ENCODE data around the gene PKP3. TPM values are rescaled to one million over a fixed set of nuclear protein-coding genes. Genes with fewer than 3 reads are reported as not detected.
"Not testable (repeated sequence)": the region's sequence is repeated elsewhere in the genome, so short reads cannot be mapped to it uniquely, and the experiment has no call there.

Gene PKP3
- polyA plus RNA-seq, 4 donors = 72.5 to 152 (median 111) TPM

GRCh38 chr11:359181-359714 lies 34.8 kb upstream of the PKP3 start:
- H3K27me3 ChIP-seq (ENCODE audit: control insufficient read depth in 3 of 3, insufficient read depth in 3 of 3, low read length in 3 of 3) = peaks cover 0 to 4% (median 0%) of the 10 kb centered on the region in 3 donors
- H3K36me3 ChIP-seq (ENCODE audit: control insufficient read depth in 3 of 3, insufficient read depth in 2 of 3, low read depth in 1 of 3, low read length in 3 of 3) = no peaks in the 10 kb centered on the region
- no peak overlapping the region for H3K27ac ChIP-seq (ENCODE audit: low read depth in 1 of 3, low read length in 2 of 3)
- peaks cover 0 to 8% (median 3%) of the 10 kb centered on the region in 3 donors for H3K4me1 ChIP-seq (ENCODE audit: control insufficient read depth in 3 of 3, insufficient read depth in 2 of 3, low read depth in 1 of 3, low read length in 2 of 3)
- H3K9me3 ChIP-seq (ENCODE audit: control insufficient read depth in 2 of 2, insufficient read depth in 1 of 2, low read depth in 1 of 2, low read length in 1 of 2) = peaks cover 0 to 23% of the 10 kb centered on the region in 2 donors
- no peak for FAIRE-seq
- 65 to 83% (median 80%) methylated on average over 4 to 5 of the region's 5 CpGs for WGBS, 3 donors
- no peak for DNase-seq
- no peak overlapping the region for H3K4me3 ChIP-seq (ENCODE audit: low read depth in 1 of 3, low read length in 3 of 3)

DNA sequence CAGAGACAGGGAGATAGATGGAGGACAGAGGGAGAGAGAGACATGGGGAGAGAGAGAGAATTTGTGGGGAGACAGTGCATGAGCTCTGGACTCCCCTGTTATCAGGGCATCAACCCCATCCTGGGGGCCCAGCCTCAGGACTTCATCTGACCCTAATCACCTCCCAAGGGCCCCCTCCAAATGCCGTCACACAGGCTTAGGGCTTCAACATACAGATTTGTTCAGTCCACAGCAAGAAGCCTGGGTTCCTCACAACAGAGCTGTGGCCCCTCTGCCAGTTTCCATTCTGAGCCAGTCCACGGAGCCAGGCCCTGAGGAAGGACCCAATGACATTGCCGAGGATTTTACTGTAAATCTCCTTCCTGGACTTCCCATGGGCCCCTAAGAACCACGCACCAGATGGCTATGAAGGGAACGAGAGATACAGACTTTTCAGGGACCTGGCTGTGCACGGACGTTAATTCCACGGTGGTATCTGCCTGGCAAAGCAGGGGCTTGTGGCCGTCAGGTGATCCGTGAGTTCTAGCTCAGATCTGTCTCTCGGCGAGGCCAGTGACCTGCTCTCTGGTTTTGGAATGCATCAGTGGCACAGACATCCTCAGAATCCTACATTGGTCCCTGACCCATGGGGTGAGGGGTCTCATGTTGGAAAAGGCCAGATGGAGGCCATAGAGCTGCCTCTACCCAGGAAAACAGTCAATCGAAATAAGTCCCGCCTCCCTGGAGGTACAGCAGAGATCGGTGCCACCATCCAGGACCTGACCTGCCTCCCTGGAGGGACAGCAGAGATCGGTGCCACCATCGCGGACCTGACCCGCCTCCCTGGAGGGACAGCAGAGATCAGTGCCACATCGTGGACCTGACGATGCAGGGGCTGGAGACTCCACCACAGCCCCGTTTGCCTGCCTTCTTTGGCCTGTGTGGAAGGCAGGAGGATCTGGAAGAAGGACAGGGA lies 33.4 kb upstream of the PKP3 start:
- FAIRE-seq = no peak

DNA sequence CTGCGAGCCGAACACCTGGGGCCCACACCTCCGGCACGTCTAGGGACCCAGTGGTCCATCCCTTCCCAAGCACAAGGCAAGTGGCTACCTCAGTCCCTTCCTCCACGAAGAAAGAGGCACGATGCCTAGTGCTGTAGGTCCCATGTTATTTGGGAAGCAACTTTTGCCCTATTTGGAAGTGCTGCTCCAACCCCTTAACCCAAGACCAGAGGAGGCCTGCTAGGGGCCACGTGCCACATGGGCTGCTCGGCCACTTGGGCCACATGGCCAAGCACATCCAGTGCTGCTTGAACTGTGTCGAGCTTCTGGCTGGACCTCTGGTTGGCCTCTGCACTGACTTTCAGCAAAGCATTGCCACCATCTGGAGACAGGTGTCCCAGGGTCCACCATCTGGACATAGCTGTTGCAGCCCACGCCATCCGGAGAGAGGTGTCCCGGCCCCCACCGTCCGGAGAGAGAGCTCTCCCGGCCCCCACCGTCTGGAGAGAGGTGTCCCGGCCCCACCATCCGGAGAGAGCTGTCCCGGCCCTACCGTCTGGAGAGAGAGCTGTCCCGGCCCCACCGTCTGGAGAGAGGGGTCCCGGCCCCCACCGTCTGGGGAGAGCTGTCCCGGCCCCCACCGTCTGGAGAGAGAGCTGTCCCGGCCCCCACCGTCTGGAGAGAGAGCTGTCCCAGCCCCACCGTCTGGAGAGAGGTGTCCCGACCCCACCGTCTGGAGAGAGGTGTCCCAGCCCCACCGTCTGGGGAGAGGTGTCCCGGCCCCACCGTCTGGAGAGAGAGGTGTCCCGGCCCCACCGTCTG lies 31.2 kb upstream of the PKP3 start:
- Histone ChIP-seq H3K9me3 (ENCODE audit: control insufficient read depth in 2 of 2, insufficient read depth in 1 of 2, low read depth in 1 of 2, low read length in 1 of 2) (peaks cover 0 to 23% of the 10 kb centered on the region in 2 donors), H3K4me1 (ENCODE audit: control insufficient read depth in 3 of 3, insufficient read depth in 2 of 3, low read depth in 1 of 3, low read length in 2 of 3) (no peaks in the 10 kb centered on the region), H3K36me3 (ENCODE audit: control insufficient read depth in 3 of 3, insufficient read depth in 2 of 3, low read depth in 1 of 3, low read length in 3 of 3) (no peaks in the 10 kb centered on the region), H3K27ac (ENCODE audit: low read depth in 1 of 3, low read length in 2 of 3) (no peak overlapping the region), H3K27me3 (ENCODE audit: control insufficient read depth in 3 of 3, insufficient read depth in 3 of 3, low read length in 3 of 3) (peaks cover 0 to 12% (median 6%) of the 10 kb centered on the region in 3 donors), H3K4me3 (ENCODE audit: low read depth in 1 of 3, low read length in 3 of 3) (no peak overlapping the region)
- FAIRE-seq = no peak
- DNase-seq = no peak
- WGBS, 3 donors = 81 to 84% (median 81%) methylated on average over 25 to 36 of the region's 36 CpGs

More for the DNA sequence above, 33.4 kb upstream of the PKP3 start:
- Histone ChIP-seq H3K36me3 (ENCODE audit: control insufficient read depth in 3 of 3, insufficient read depth in 2 of 3, low read depth in 1 of 3, low read length in 3 of 3) (no peaks in the 10 kb centered on the region), H3K27me3 (ENCODE audit: control insufficient read depth in 3 of 3, insufficient read depth in 3 of 3, low read length in 3 of 3) (peaks cover 0 to 6% (median 0%) of the 10 kb centered on the region in 3 donors), H3K9me3 (ENCODE audit: control insufficient read depth in 2 of 2, insufficient read depth in 1 of 2, low read depth in 1 of 2, low read length in 1 of 2) (peaks cover 0 to 23% of the 10 kb centered on the region in 2 donors), H3K27ac (ENCODE audit: low read depth in 1 of 3, low read length in 2 of 3) (no peak overlapping the region), H3K4me1 (ENCODE audit: control insufficient read depth in 3 of 3, insufficient read depth in 2 of 3, low read depth in 1 of 3, low read length in 2 of 3) (peaks cover 0 to 2% (median 0%) of the 10 kb centered on the region in 3 donors), H3K4me3 (ENCODE audit: low read depth in 1 of 3, low read length in 3 of 3) (no peak overlapping the region)
- 80 to 85% (median 83%) methylated on average over 22 of the region's 22 CpGs for whole genome bisulfite sequencing, 3 donors
- DNase-seq = no peak

- H3K4me3 ChIP-seq (ENCODE audit: low read depth in 1 of 3, low read length in 3 of 3); DNase-seq; H3K4me1 ChIP-seq (ENCODE audit: control insufficient read depth in 3 of 3, insufficient read depth in 2 of 3, low read depth in 1 of 3, low read length in 2 of 3); H3K36me3 ChIP-seq (ENCODE audit: control insufficient read depth in 3 of 3, insufficient read depth in 2 of 3, low read depth in 1 of 3, low read length in 3 of 3); FAIRE-seq; H3K27ac ChIP-seq (ENCODE audit: low read depth in 1 of 3, low read length in 2 of 3): not testable (repeated sequence)
- Histone ChIP-seq H3K27me3 (ENCODE audit: control insufficient read depth in 3 of 3, insufficient read depth in 3 of 3, low read length in 3 of 3) (peaks cover 0 to 18% (median 12%) of the 10 kb centered on the region in 3 donors), H3K9me3 (ENCODE audit: control insufficient read depth in 2 of 2, insufficient read depth in 1 of 2, low read depth in 1 of 2, low read length in 1 of 2) (peaks cover 0 to 23% of the 10 kb centered on the region in 2 donors)
- WGBS, 3 donors = 80 to 83% (median 82%) methylated on average over 19 to 22 of the region's 22 CpGs
Observed at GRCh38 chr11:363443-363805, 30.6 kb upstream of the PKP3 start.

DNA sequence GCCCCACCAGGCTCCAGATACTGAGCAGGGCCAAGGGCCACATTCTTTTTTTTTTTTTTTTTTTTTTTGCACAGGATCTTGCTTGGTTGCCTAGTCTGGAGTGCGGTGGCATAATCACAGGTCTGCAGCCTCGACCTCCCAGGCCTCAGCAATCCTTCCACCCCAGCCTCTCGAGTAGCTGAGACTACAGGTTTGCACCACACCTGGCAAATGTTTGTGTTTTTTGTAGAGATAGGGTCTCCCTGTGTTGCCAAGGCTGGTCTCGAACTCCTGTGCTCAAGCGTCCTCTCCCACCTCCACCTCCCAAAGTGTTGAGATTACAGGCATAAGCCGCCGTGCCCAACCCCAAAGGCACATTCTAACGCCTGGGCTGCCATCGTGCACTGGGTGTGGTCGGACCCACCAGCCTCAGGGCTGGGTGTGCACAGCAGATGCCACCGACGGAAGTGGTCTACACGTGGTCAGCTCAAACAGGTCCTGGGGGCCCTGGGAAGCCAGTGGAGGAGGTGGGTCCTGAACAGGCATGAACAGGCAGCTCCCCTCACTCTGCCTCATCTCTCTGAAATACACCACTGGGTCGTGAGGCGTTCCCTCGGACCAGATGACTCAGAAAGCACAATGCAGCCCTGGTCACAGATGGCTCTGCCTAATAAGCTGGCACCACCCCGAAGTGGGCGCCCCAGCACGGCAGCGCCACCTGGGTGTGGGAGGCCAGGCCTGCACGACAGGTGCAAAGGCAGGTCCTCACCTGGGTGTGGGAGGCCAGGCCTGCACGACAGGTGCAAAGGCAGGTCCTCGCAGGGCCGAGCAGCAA lies 29.9 kb upstream of the PKP3 start:
- Histone ChIP-seq H3K4me3 (ENCODE audit: low read depth in 1 of 3, low read length in 3 of 3) (no peak overlapping the region), H3K9me3 (ENCODE audit: control insufficient read depth in 2 of 2, insufficient read depth in 1 of 2, low read depth in 1 of 2, low read length in 1 of 2) (peaks cover 0 to 23% of the 10 kb centered on the region in 2 donors), H3K27ac (ENCODE audit: low read depth in 1 of 3, low read length in 2 of 3) (no peak overlapping the region), H3K4me1 (ENCODE audit: control insufficient read depth in 3 of 3, insufficient read depth in 2 of 3, low read depth in 1 of 3, low read length in 2 of 3) (peaks cover 0 to 7% (median 0%) of the 10 kb centered on the region in 3 donors), H3K36me3 (ENCODE audit: control insufficient read depth in 3 of 3, insufficient read depth in 2 of 3, low read depth in 1 of 3, low read length in 3 of 3) (no peaks in the 10 kb centered on the region), H3K27me3 (ENCODE audit: control insufficient read depth in 3 of 3, insufficient read depth in 3 of 3, low read length in 3 of 3) (peaks cover 0 to 21% (median 13%) of the 10 kb centered on the region in 3 donors)
- FAIRE-seq = no peak
- WGBS, 3 donors = 51 to 65% (median 53%) methylated on average over 23 to 24 of the region's 24 CpGs
- peak; percentile 74 to 79 for DNase-seq

DNA sequence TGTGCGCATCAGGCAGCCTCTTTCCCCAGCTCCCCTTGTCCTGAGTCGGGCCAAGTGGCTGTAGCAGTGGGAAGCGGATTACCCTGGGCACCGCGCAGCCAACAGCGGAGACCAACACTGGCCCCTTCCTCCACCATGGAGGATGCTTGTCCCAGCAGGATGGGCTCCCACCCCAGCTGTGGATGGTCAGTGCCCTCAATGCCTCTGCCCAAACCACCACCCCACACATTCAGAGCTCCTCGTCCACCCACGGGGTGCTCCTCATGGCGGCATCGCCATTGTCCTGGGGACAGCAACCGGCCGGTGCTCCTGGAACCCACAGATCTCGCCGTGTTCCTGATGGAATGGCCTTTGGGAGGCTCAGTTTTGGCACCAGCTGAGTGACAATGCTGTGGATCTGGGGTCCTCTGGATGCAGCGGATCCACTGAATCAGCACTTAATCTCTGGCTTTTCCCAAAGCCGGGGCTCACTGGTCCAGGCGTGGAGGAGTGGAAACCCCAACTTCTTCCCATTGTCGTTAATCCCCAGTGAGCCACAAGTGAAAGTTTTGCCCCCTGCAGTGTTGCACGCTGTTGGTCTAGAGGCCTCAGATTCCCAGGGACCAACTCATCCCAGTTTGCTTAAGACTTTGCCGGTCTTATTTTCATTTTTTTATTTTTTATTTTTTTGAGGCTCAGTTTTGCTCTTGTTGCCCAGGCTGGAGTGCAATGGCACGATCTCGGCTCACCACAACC lies 28.9 kb upstream of the PKP3 start:
- no peaks in the 10 kb centered on the region for H3K36me3 ChIP-seq (ENCODE audit: control insufficient read depth in 3 of 3, insufficient read depth in 2 of 3, low read depth in 1 of 3, low read length in 3 of 3)
- peaks cover 0 to 21% of the 10 kb centered on the region in 2 donors for H3K9me3 ChIP-seq (ENCODE audit: control insufficient read depth in 2 of 2, insufficient read depth in 1 of 2, low read depth in 1 of 2, low read length in 1 of 2)
- peaks cover 0 to 7% (median 0%) of the 10 kb centered on the region in 3 donors for H3K4me1 ChIP-seq (ENCODE audit: control insufficient read depth in 3 of 3, insufficient read depth in 2 of 3, low read depth in 1 of 3, low read length in 2 of 3)
- H3K27me3 ChIP-seq (ENCODE audit: control insufficient read depth in 3 of 3, insufficient read depth in 3 of 3, low read length in 3 of 3) = peaks cover 0 to 23% (median 13%) of the 10 kb centered on the region in 3 donors
- H3K4me3 ChIP-seq (ENCODE audit: low read depth in 1 of 3, low read length in 3 of 3) = no peak overlapping the region
- no peak for DNase-seq
- 89 to 94% (median 93%) methylated on average over 22 of the region's 22 CpGs for WGBS, 3 donors
- no peak for FAIRE-seq
- no peak overlapping the region for H3K27ac ChIP-seq (ENCODE audit: low read depth in 1 of 3, low read length in 2 of 3)

GRCh38 chr11:365831-366230 lies 28.2 kb upstream of the PKP3 start:
- DNase-seq = no peak
- FAIRE-seq = no peak
- 73 to 84% (median 80%) methylated on average over 14 to 16 of the region's 16 CpGs for WGBS, 3 donors

More at GRCh38 chr11:365831-366230, 28.2 kb upstream of the PKP3 start:
- H3K9me3 ChIP-seq (ENCODE audit: control insufficient read depth in 2 of 2, insufficient read depth in 1 of 2, low read depth in 1 of 2, low read length in 1 of 2) = peaks cover 0 to 14% of the 10 kb centered on the region in 2 donors
- H3K27ac ChIP-seq (ENCODE audit: low read depth in 1 of 3, low read length in 2 of 3) = no peak overlapping the region
- no peak overlapping the region for H3K4me3 ChIP-seq (ENCODE audit: low read depth in 1 of 3, low read length in 3 of 3)
- H3K27me3 ChIP-seq (ENCODE audit: control insufficient read depth in 3 of 3, insufficient read depth in 3 of 3, low read length in 3 of 3) = peaks cover 0 to 25% (median 13%) of the 10 kb centered on the region in 3 donors
- no peaks in the 10 kb centered on the region for H3K36me3 ChIP-seq (ENCODE audit: control insufficient read depth in 3 of 3, insufficient read depth in 2 of 3, low read depth in 1 of 3, low read length in 3 of 3)
- H3K4me1 ChIP-seq (ENCODE audit: control insufficient read depth in 3 of 3, insufficient read depth in 2 of 3, low read depth in 1 of 3, low read length in 2 of 3) = peaks cover 0 to 7% (median 0%) of the 10 kb centered on the region in 3 donors

All from small intestine (tissue), 7 donors.